Naive thymus-derived CD4-positive, alpha-beta T cell (primary cell): ENCODE results near the gene ABCC11. TPM values are rescaled to one million over a fixed set of nuclear protein-coding genes. Genes with fewer than 3 reads are reported as not detected.

Experiments used
- ATAC-seq: fragments of 150-1000 bp; cut with Tn5 transposase; 2 replicates; pipeline ENCODE4 v1.10.0; 2021; ENCODE audit warnings: mild to moderate bottlenecking, moderate library complexity
- CTCF ChIA-PET: fragments of 350-600 bp; sonication (Branson Sonifier 250); formaldehyde crosslinking; loops from one replicate; lab custom pipeline; 2021; ENCODE audit warnings: antibody characterized with exemption; lab: Charles Lee
- POLR2A ChIA-PET: fragments of 350-600 bp; sonication (Branson Sonifier 250); formaldehyde crosslinking; loops from one replicate; lab custom pipeline; 2021; ENCODE audit warnings: antibody characterized with exemption, inconsistent platforms; lab: Charles Lee
- DNase-seq, 9 donors: peaks; one replicate each; pipeline versions ENCODE4 v3.0.0 to v3.0.0-alpha.2; 2020 to 2022; ENCODE audit warnings: mixed read lengths in 1 of 9
- H3K27ac ChIP-seq: one replicate; pipeline ENCODE4 v1.7.0; 2013; ENCODE audit warnings: mild to moderate bottlenecking, low read depth, low read length, moderate library complexity
- H3K27me3 ChIP-seq, 2 donors: one replicate each; pipeline ENCODE4 v1.7.0; 2013; ENCODE audit warnings: low read length in 2 of 2, mild to moderate bottlenecking in 2 of 2, moderate library complexity in 2 of 2; ENCODE audit not compliant: control insufficient read depth in 2 of 2, insufficient read depth in 2 of 2
- H3K36me3 ChIP-seq, 3 experiments: 1 replicate in 2 of 3; 2 replicates in 1 of 3; pipeline ENCODE4 v1.7.0; 2013; ENCODE audit warnings: low read length in 3 of 3, mild to moderate bottlenecking in 3 of 3, moderate library complexity in 1 of 3; ENCODE audit not compliant: insufficient read depth in 3 of 3, control insufficient read depth in 2 of 3
- H3K4me1 ChIP-seq, 2 donors: one replicate each; pipeline ENCODE4 v1.7.0; 2013; ENCODE audit warnings: low read length in 2 of 2, mild to moderate bottlenecking in 2 of 2, moderate library complexity in 1 of 2; ENCODE audit not compliant: control insufficient read depth in 2 of 2, insufficient read depth in 2 of 2
- H3K4me3 ChIP-seq: 2 replicates; pipeline ENCODE4 v1.7.0; 2013; ENCODE audit warnings: mild to moderate bottlenecking, low read length
- H3K9me3 ChIP-seq, 3 experiments: 1 replicate in 2 of 3; 2 replicates in 1 of 3; pipeline ENCODE4 v1.7.0; 2013; ENCODE audit warnings: low read length in 3 of 3; ENCODE audit not compliant: control insufficient read depth in 2 of 3
- H3K27ac Mint-ChIP-seq, 9 donors: one replicate each; pipeline ENCODE4 v1.8.0; 2020 to 2022; ENCODE audit warnings: mixed read lengths in 9 of 9, mild to moderate bottlenecking in 8 of 9, moderate library complexity in 5 of 9, inconsistent platforms in 2 of 9
- H3K27me3 Mint-ChIP-seq, 5 donors: one replicate each; pipeline ENCODE4 v1.8.0; 2021 to 2022; ENCODE audit warnings: mixed read lengths in 5 of 5, mild to moderate bottlenecking in 1 of 5
- H3K36me3 Mint-ChIP-seq, 5 donors: one replicate each; pipeline ENCODE4 v1.8.0; 2020 to 2022; ENCODE audit warnings: mixed read lengths in 5 of 5, mild to moderate bottlenecking in 3 of 5, inconsistent platforms in 1 of 5
- H3K4me1 Mint-ChIP-seq, 7 donors: one replicate each; pipeline ENCODE4 v1.8.0; 2020 to 2022; ENCODE audit warnings: mixed read lengths in 7 of 7, mild to moderate bottlenecking in 3 of 7, inconsistent platforms in 1 of 7
- H3K4me3 Mint-ChIP-seq, 10 donors: one replicate each; pipeline ENCODE4 v1.8.0; 2020 to 2022; ENCODE audit warnings: mild to moderate bottlenecking in 10 of 10, mixed read lengths in 10 of 10, moderate library complexity in 6 of 10, inconsistent platforms in 2 of 10
- H3K9me3 Mint-ChIP-seq, 11 donors: one replicate each; pipeline ENCODE4 v1.8.0; 2020 to 2022; ENCODE audit warnings: mixed read lengths in 11 of 11, mild to moderate bottlenecking in 4 of 11, inconsistent platforms in 1 of 11, moderate library complexity in 1 of 11
- intact Hi-C, 2 donors: fragments of 100-400 bp; cut with micrococcal nuclease; formaldehyde crosslinking; loops; one replicate each; pipeline ENCODE4 v1.15.1; 2023
- polyA plus RNA-seq, 2 donors: library from polyadenylated mRNA; unstranded; fragments of 300-500 nt; fragmentation: Illumina TruSeq; gene quantifications; one replicate each; pipeline ENCODE4 v1.2.3, GENCODE V29; 2021
- total RNA-seq, 6 experiments: library from RNA in 5 of 6; stranded (reverse) in 5 of 6; gene quantifications; 1 replicate in 5 of 6; 2 replicates in 1 of 6; pipeline ENCODE4 v1.2.3 and lab custom pipeline; 2021 to 2026

ABCC11 gene
- total and polyA plus RNA-seq, 7 experiments from 2014 or later: 0.08 to 0.81 TPM; not detected in 5

DNA sequence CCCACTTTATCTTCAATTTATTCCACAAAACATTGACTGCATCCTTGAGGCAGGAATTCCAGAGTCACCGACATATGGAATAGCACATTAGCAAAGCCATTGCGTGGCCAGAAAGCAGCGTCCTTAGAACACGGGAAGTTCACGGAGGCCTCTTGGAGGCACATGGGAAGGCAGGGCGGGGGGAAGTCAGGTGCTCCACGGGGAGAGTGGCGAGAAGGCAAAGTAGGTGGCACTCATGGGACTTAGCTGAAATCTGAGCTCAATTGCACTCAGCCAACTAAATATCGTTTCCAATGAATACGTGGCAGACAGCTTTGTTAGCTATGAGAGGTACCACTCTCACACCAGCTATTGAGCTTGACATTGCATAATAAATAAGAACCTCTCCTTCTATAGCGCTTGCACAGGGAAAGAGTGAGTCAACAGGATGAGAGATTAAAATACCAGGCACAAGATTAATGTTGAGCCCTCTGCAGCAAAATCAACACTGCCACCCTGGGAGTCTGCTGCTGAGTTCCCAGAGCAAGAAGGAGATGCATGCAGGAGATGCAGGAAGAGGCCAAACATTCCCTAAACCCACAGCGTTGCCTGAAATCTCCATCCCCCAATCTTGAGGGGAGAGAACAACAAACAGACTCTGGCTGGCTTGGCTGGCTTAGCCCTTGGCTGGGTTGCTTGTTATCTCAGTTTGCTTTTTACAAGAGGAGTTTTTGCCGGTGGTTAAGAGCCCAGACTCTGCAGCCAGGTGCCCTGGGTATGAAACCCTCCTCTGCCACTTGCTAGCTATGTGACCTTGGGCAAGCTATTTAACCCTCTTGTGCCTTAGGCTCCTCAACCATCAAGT is 120.3 kb downstream of the ABCC11 start:
- CTCF ChIA-PET: no interaction called here
- ATAC-seq (no peak), DNase-seq (no peak)
- Histone ChIP-seq H3K9me3 (no peaks in the 10 kb centered on the region), H3K4me1 (no peaks in the 10 kb centered on the region), H3K27me3 (no peaks in the 10 kb centered on the region), H3K4me3 (no peak overlapping the region), H3K27ac (no peak overlapping the region), H3K36me3 (no peaks in the 10 kb centered on the region)
- H3K36me3 Mint-ChIP-seq: no peaks in the 10 kb centered on the region
- H3K27ac Mint-ChIP-seq: no peak overlapping the region
- intact Hi-C loops: no loop called here
- peaks cover 0 to 7% (median 0%) of the 10 kb centered on the region in 7 donors for H3K4me1 Mint-ChIP-seq
- peaks cover 0 to 6% (median 0%) of the 10 kb centered on the region in 11 donors for H3K9me3 Mint-ChIP-seq
- POLR2A ChIA-PET: no interaction called here
- H3K4me3 Mint-ChIP-seq: no peak overlapping the region
- H3K27me3 Mint-ChIP-seq: peaks cover 0 to 18% (median 9%) of the 10 kb centered on the region in 5 donors

DNA sequence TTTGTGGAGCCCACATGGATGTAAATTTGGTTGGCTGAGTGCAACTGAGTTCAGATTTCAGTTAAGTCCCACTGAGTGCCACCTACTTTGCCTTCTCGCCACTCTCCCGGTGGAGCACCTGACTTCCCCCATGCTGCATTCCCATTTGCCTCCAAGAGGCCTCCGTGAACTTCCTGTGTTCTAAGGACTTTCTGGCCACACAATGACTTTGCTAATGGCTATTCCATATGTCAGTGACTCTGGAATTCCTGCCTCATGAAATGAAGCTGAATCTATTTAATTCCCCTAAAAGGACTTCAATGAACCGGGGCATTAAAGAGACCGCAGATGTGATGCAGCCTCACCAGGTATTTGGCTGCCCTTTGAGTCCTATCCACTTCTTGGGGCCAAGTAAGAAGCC is 121.5 kb downstream of the ABCC11 start:
- H3K4me3 Mint-ChIP-seq: no peak overlapping the region

GRCh38 chr16:48124266-48124665 is 123.1 kb downstream of the ABCC11 start:
- Mint-ChIP-seq H3K9me3 (peaks cover 0 to 6% (median 0%) of the 10 kb centered on the region in 11 donors), H3K4me3 (no peak overlapping the region), H3K27me3 (peaks cover 0 to 11% (median 7%) of the 10 kb centered on the region in 5 donors), H3K4me1 (peaks cover 0 to 7% (median 0%) of the 10 kb centered on the region in 7 donors), H3K27ac (no peak overlapping the region), H3K36me3 (no peaks in the 10 kb centered on the region)
- Histone ChIP-seq H3K9me3 (no peaks in the 10 kb centered on the region), H3K4me1 (no peaks in the 10 kb centered on the region), H3K36me3 (no peaks in the 10 kb centered on the region), H3K27me3 (no peaks in the 10 kb centered on the region), H3K4me3 (no peak overlapping the region), H3K27ac (no peak overlapping the region)
- ATAC-seq (no peak), DNase-seq (no peak)
- POLR2A ChIA-PET: no interaction called here
- intact Hi-C loops: no loop called here
- CTCF ChIA-PET: no interaction called here

More for the DNA sequence above, 121.5 kb downstream of the ABCC11 start:
- Histone ChIP-seq H3K36me3 (no peaks in the 10 kb centered on the region), H3K9me3 (no peaks in the 10 kb centered on the region), H3K4me1 (no peaks in the 10 kb centered on the region), H3K27me3 (no peaks in the 10 kb centered on the region), H3K4me3 (no peak overlapping the region), H3K27ac (no peak overlapping the region)
- Mint-ChIP-seq H3K27ac (no peak overlapping the region), H3K36me3 (no peaks in the 10 kb centered on the region), H3K4me1 (peaks cover 0 to 7% (median 0%) of the 10 kb centered on the region in 7 donors), H3K27me3 (peaks cover 0 to 11% (median 9%) of the 10 kb centered on the region in 5 donors), H3K9me3 (peaks cover 0 to 6% (median 0%) of the 10 kb centered on the region in 11 donors)
- intact Hi-C loops: no loop called here
- no peak for DNase-seq
- CTCF ChIA-PET: interaction anchor here (0.5 kb wide), 1 partner anchor 34 kb away, joined by 3 read pairs; no protein-coding TSS in a partner anchor
- POLR2A ChIA-PET: no interaction called here
- no peak for ATAC-seq

DNA sequence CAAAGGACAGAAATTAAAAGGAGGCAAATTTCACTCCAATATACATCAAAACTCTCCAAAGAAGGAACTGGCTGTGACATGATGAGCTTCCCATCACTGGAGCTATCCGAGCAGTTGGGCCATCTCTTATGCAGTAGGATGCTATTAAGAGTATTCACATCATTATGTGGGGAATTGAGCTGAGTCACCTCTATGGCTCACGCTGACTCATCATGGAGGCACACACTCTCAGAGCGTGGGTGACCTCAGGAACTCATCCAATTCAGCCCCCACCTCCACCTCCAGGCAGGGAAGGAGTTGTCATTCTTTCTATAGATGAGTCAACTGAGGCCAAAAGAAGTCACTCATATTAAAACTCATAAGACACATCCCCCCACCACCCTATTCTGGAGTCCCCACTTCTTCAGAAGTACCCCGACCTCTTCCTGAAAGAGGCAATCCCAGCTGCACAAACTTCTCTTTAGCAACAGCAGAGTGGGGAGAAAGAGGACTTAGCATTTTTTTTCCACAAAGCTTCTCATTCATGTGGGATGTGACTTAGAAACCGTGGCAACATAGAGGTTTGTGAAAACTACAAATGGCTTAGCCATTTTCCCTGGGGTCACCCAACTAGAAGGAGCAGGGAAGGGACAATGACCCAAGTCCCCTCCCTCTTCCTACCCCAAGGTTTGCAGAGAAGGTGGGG is 124.1 kb downstream of the ABCC11 start:
- Histone ChIP-seq H3K4me3 (no peak overlapping the region), H3K27me3 (no peaks in the 10 kb centered on the region), H3K36me3 (no peaks in the 10 kb centered on the region), H3K4me1 (no peaks in the 10 kb centered on the region), H3K27ac (no peak overlapping the region), H3K9me3 (no peaks in the 10 kb centered on the region)
- peaks cover 0 to 6% (median 0%) of the 10 kb centered on the region in 11 donors for H3K9me3 Mint-ChIP-seq
- H3K4me3 Mint-ChIP-seq: no peak overlapping the region
- no peak overlapping the region for H3K27ac Mint-ChIP-seq
- peaks cover 0 to 7% (median 0%) of the 10 kb centered on the region in 7 donors for H3K4me1 Mint-ChIP-seq
- H3K36me3 Mint-ChIP-seq: no peaks in the 10 kb centered on the region
- intact Hi-C loops: no loop called here
- ChIA-PET POLR2A (no interaction called here), CTCF (no interaction called here)
- H3K27me3 Mint-ChIP-seq: peaks cover 0 to 11% (median 0%) of the 10 kb centered on the region in 5 donors
- DNase-seq: peak in 1 of 9 donors; percentile 58
- no peak for ATAC-seq

- peaks cover 0 to 6% (median 0%) of the 10 kb centered on the region in 11 donors for H3K9me3 Mint-ChIP-seq
- H3K9me3 ChIP-seq: no peaks in the 10 kb centered on the region
- no peaks in the 10 kb centered on the region for H3K4me1 ChIP-seq
- H3K27ac Mint-ChIP-seq: no peak overlapping the region
- DNase-seq (no peak), ATAC-seq (no peak)
- H3K27me3 ChIP-seq: no peaks in the 10 kb centered on the region
- peaks cover 0 to 17% (median 3%) of the 10 kb centered on the region in 5 donors for H3K27me3 Mint-ChIP-seq
- H3K36me3 ChIP-seq: no peaks in the 10 kb centered on the region
- intact Hi-C loops: no loop called here
- H3K27ac ChIP-seq: no peak overlapping the region
- no peak overlapping the region for H3K4me3 ChIP-seq
- H3K36me3 Mint-ChIP-seq: no peaks in the 10 kb centered on the region
- POLR2A ChIA-PET: no interaction called here
- no peak overlapping the region for H3K4me3 Mint-ChIP-seq
- CTCF ChIA-PET: no interaction called here
- H3K4me1 Mint-ChIP-seq: peaks cover 0 to 7% (median 0%) of the 10 kb centered on the region in 7 donors
Measured at GRCh38 chr16:48121276-48121675, 126.1 kb downstream of the ABCC11 start.

DNA sequence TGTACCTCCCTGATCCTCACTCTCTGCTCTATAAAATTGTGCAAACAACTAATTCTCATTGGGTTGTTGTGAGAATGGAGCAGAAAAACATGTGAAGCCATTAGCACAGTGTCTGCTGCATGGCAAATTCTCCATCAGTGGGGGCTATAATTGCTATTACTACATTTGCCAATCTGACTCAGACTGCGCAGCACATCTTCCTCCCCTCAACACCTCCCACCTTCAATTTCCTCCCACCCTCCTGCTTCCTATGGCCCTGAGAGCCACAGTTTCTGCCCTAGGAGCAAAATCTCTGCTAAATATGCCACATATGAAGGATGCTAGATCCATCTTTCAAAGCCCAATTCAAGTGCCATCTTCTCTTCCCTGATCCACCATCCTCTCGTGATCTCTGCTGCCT is 128.5 kb downstream of the ABCC11 start:
- no peaks in the 10 kb centered on the region for H3K9me3 ChIP-seq
- H3K4me1 Mint-ChIP-seq: peaks cover 0 to 7% (median 0%) of the 10 kb centered on the region in 7 donors
- intact Hi-C loops: no loop called here
- no peak overlapping the region for H3K4me3 Mint-ChIP-seq
- DNase-seq: no peak
- no peaks in the 10 kb centered on the region for H3K27me3 ChIP-seq
- ATAC-seq: no peak
- H3K27ac ChIP-seq: no peak overlapping the region
- POLR2A ChIA-PET: no interaction called here
- no peak overlapping the region for H3K27ac Mint-ChIP-seq
- no peaks in the 10 kb centered on the region for H3K9me3 Mint-ChIP-seq
- no peaks in the 10 kb centered on the region for H3K4me1 ChIP-seq
- H3K36me3 ChIP-seq: no peaks in the 10 kb centered on the region
- H3K4me3 ChIP-seq: no peak overlapping the region
- peaks cover 0 to 14% (median 9%) of the 10 kb centered on the region in 5 donors for H3K27me3 Mint-ChIP-seq
- CTCF ChIA-PET: interaction anchor here (0.6 kb wide), 1 partner anchor 1097 kb away, joined by 3 read pairs; no protein-coding TSS in a partner anchor
- H3K36me3 Mint-ChIP-seq: no peaks in the 10 kb centered on the region
